Globus pallidus (tissue), 1 donor: ENCODE data around the gene GGT5.
"Not testable (repeated sequence)": the region's sequence is repeated elsewhere in the genome, so short reads cannot be mapped to it uniquely, and the experiment has no call there.

ENCODE experiments used
- DNase-seq: peaks from one replicate; pipeline ENCODE4 v3.0.0-alpha.2; 2015; ENCODE audit warnings: low spot score

The GGT5 gene

DNA sequence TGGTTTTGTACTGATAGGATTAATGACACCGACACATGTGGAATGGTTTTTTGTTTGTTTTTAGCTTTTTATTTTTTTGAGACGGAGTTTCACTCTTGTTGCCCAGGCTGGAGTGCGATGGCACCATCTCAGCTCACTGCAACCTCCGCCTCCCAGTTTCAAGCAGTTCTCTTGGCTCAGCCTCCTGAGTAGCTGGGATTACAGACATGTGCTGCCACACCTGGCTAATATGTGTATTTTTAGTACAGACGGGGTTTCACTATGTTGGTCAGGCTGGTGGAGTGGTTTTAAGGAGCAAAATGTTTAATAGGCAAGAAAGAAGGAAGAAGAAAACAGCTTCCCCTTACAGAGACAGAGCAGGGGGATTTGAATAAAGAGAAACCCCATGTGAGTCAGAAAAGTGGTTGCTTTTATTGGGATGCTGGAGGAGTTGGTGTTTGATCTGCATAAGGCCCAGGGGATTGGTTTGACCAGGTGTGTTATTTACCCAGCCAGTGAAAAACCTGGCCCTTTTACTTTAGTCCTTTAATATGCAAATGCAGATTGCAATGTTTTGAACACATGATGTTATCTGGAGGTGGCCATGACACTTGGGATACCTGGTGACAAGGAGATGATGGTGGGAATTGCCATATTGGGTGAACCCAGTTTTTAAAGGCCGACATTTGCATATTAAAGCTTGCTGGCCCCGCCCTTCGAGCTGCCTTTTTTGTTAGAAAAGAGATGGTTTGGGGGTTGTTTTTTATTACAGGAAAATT lies 39.3 kb downstream of the GGT5 start:
- DNase-seq, result no peak

GRCh38 chr22:24203856-24204255 lies 41.0 kb downstream of the GGT5 start:
- DNase-seq, result not testable (repeated sequence)

GRCh38 chr22:24201681-24202614 lies 42.9 kb downstream of the GGT5 start:
- DNase-seq, result no peak

- DNase-seq, result no peak
Observed at GRCh38 chr22:24200619-24201212, 44.2 kb downstream of the GGT5 start.

- DNase-seq, result no peak
Observed at GRCh38 chr22:24198682-24199052, 46.2 kb downstream of the GGT5 start.

DNA sequence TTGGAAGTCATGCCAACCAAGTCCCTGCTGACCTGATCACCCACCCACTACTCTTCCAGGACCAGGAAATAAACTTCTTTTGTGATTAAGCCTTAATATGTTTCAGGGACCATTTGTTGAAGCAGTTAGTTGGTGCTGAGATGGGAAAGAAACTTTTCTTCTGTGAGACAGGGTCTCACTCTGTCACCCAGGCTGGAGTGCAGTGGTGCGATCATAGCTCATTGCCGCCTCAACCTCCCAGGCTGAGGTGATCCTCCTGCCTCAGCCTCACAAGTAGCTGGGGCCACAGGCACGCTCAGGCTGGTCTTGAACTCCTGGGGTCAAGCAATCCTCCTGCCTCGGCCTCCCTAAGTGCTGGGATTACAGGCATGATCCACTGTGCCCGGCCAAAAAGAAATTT lies 53.0 kb downstream of the GGT5 start:
- DNase-seq, result no peak

- no peak for DNase-seq
Observed at GRCh38 chr22:24191381-24191841, 53.5 kb downstream of the GGT5 start.

- no peak for DNase-seq
Observed at GRCh38 chr22:24190596-24191208, 54.2 kb downstream of the GGT5 start.

GRCh38 chr22:24190159-24190540 lies 54.7 kb downstream of the GGT5 start:
- DNase-seq, result no peak

DNA sequence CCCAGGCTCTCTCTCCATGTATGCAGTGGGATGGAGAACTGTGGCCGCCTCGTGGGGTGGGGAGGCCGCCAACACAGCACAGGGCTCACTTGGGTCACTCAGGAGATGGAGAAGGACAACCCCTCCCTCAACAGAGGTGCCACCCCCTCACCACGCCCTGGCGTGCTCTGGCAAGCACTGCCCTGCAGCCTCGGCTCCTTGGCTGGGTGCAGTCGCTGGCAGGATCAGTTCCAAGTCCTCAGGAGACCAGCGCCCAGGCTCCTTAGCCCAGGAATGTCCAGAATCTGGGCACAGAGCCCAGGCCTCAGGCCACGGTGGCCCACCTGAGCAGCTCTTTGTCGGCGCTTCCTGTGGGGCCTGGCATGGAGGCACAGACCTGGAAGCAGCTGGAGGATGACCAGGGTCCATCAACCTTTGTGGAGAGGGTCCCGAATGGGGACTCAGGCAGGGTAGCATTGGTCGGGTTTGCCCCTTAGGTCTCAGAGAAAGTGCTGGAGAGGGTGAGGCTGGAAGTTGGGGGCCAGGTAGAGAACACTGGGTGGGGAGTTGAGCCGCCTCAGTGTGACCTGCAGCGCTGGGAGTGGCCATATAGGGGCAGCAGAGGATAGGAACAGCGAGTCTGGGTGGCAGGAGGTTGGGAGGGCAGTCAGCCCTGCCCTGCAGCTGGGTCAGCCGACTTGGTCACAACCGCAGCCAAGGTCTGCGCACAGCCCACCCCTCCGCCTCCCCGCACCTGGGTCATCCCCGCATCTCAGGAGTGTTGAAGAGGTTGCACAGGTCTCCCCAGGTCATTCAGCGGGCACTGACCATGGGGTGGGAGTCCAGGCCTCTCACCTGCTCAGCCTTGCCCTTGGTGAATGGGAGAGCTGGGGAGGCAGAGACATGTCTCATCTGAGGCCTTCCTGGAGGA lies 55.4 kb downstream of the GGT5 start:
- peak; percentile 20 for DNase-seq

DNA sequence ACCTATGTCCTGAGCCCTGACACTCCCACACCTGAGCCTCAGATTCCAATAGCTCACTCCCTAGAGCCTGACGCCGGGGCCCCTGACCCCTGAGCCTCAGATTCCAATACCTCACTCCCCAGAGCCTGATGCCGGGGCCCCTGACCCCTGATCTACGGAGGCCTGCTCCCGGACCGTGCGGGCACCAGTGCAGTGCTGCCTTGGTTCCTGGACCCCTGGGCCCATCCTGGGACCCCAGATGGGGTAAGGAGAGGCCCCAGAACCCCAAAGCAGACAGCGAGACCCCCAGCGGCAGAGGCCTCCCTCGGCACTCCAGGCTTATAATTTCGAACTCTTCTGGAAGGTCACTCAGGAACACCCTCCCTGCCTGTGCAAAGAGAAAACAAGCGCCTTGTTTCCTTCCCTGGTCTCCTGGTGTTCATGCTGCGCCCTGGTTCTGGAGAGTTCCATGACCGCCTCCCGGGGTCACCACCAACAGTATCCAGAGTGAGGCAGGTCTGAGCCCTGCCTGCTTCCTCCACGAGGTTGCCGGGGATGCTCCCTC lies 56.1 kb downstream of the GGT5 start:
- DNase-seq, result no peak

DNA sequence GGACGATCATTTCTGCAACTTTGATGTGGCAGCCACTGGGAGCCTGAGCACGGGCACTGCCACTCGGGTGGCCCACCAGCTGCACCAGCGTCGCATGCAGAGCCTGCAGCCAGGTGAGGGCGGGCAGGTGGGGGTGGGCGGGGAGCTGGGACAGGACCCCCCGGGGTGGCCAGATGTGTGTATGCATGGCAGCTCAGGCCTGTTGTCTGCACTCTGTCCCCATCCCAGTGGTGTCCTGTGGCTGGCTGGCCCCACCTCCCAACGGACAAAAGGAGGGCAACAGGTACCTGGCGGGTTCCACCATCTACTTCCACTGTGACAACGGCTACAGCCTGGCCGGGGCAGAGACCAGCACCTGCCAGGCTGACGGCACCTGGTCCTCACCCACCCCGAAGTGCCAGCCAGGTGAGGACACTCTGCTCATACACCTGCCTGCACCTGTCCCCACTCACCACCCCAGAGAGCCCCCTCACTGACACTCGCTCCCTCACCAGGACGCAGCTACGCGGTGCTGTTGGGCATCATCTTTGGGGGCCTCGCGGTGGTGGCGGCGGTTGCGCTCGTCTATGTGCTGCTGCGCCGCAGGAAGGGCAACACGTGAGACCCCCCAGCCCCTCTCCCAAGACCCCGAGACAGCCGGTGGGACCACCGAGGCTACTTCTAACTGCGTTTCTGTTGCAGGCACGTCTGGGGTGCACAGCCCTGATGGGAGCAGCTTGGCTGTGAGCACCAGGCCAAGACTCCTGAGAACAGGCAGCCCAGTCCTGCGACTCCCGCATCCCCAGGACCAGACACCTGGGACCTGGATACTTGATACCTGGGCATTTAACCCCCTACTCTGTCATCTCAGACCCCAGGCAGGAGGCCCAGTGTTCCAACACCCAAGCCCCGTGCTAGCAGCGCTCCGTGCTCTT lies 56.9 kb downstream of the GGT5 start:
- DNase-seq, result no peak

- no peak for DNase-seq
Observed at GRCh38 chr22:24186892-24187670, 57.8 kb downstream of the GGT5 start.

DNA sequence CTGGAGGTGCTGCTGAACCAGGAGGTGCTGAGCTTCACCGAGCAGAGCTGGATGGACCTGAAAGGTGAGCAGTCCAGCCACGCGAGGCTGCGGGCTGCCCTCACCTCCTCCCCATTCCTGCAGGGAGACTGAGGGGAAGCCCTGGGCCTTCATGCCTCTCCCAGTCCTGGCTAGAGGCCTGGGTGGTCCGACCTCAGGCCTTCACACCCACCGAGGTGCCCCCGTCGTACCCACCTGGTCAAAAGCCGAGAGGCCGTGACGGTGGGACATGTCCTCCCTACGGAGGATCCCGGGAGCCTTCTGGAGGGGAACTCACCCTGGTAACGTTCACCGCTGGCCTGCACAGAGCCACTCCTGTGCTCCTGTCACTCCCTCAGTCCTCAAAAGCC lies 58.5 kb downstream of the GGT5 start:
- no peak for DNase-seq

GRCh38 chr22:24185501-24186351 lies 59.2 kb downstream of the GGT5 start:
- DNase-seq, result no peak

- no peak for DNase-seq
Observed at GRCh38 chr22:24185001-24185500, 59.8 kb downstream of the GGT5 start.

DNA sequence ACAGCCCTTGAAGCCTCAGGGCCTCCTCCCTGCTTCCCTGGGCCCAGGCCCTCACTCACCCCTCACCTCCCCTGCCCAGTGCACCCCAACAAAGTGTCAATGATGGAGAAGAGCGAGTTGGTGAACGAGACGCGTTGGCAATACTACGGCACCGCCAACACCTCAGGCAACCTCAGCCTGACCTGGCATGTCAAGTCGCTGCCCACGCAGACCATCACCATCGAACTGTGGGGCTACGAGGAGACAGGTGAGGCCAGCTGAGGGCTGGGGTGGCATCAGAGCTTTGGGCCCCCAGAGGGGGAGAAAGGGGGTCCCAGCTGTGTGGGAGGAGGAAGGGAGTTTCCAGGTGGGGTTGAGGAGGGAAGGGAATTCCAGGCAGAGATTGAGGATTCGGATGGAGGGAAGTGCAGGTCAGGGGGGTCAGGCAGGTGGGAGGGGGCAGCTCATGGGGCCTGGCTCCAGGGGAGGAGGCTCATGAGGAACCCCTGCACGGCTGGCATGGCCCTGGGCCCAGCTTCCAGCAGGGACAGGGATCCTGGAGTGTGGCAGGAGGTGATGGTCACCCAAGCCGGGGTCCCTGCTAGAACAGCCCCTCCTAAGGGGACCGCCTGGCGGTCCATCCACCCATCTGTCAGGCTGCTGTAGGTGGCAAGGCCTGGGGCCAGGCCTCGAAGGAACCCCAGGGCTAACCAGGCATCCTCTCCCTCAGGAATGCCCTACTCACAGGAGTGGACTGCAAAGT lies 60.7 kb downstream of the GGT5 start:
- no peak for DNase-seq
